Caco-2 (cell line): ENCODE results near the gene ESR2. TPM values are rescaled to one million over a fixed set of nuclear protein-coding genes. Genes with fewer than 3 reads are reported as not detected.

Experiments
- BruUV-seq: library from RNA; stranded (reverse); fragments of 400-500 nt; replicated peaks from 2 replicates; lab custom pipeline; 2021; lab: Mats Ljungman, UMichigan
- CTCF ChIA-PET: fragments of 300-600 bp; sonication (Branson Sonifier 250); formaldehyde crosslinking; loops from one replicate; lab custom pipeline; 2022; ENCODE audit warnings: antibody characterized with exemption; lab: Charles Lee
- POLR2A ChIA-PET: fragments of 300-600 bp; sonication (Branson Sonifier 250); formaldehyde crosslinking; loops from one replicate; lab custom pipeline; 2022; ENCODE audit warnings: antibody characterized with exemption; lab: Charles Lee
- DNase-seq, 2 experiments: peaks; one replicate each; pipeline versions ENCODE4 v3.0.0 to v3.0.0-alpha.2; 2020 to 2022
- H3K27me3 ChIP-seq: replicated peaks from 2 replicates; pipeline ENCODE4 v1.6.0; 2011; ENCODE audit warnings: low read length; ENCODE audit not compliant: control insufficient read depth, insufficient read depth
- H3K36me3 ChIP-seq: 2 replicates; pipeline ENCODE4 v1.5.1; 2011; ENCODE audit warnings: low read length; ENCODE audit not compliant: control insufficient read depth, insufficient read depth
- H3K4me1 ChIP-seq: fragments of 250-450 bp; sonication (Bioruptor Pico); 2 replicates; pipeline ENCODE4 v1.5.1; 2020; ENCODE audit warnings: mild to moderate bottlenecking
- H3K4me3 ChIP-seq: 2 replicates; pipeline ENCODE4 v1.5.1; 2011; ENCODE audit warnings: low read depth, mild to moderate bottlenecking, control low read depth, low read length
- H3K9me3 ChIP-seq: fragments of 250-450 bp; sonication (Bioruptor Pico); 2 replicates; pipeline ENCODE4 v1.5.1; 2020; ENCODE audit warnings: mild to moderate bottlenecking, moderate library complexity
- H3K27ac Mint-ChIP-seq: one replicate; pipeline ENCODE4 v1.8.0; 2022; ENCODE audit warnings: mixed read lengths; ENCODE audit not compliant: unreplicated experiment
- H3K27me3 Mint-ChIP-seq: one replicate; pipeline ENCODE4 v1.8.0; 2022; ENCODE audit warnings: mixed read lengths; ENCODE audit not compliant: insufficient read depth, unreplicated experiment
- H3K36me3 Mint-ChIP-seq: one replicate; pipeline ENCODE4 v1.8.0; 2022; ENCODE audit warnings: mild to moderate bottlenecking, mixed read lengths; ENCODE audit not compliant: insufficient read depth, unreplicated experiment
- H3K4me1 Mint-ChIP-seq: one replicate; pipeline ENCODE4 v1.8.0; 2022; ENCODE audit warnings: low read depth, mixed read lengths; ENCODE audit not compliant: unreplicated experiment
- H3K4me3 Mint-ChIP-seq: one replicate; pipeline ENCODE4 v1.8.0; 2022; ENCODE audit warnings: mild to moderate bottlenecking, moderate library complexity, mixed read lengths; ENCODE audit not compliant: unreplicated experiment
- H3K9me3 Mint-ChIP-seq: one replicate; pipeline ENCODE4 v1.8.0; 2022; ENCODE audit warnings: mixed read lengths; ENCODE audit not compliant: unreplicated experiment
- intact Hi-C: fragments of 100-400 bp; cut with micrococcal nuclease; formaldehyde crosslinking; loops from one replicate; pipeline ENCODE4 v1.10.0; 2022; ENCODE audit not compliant: unreplicated experiment
- total RNA-seq: library from RNA; stranded (reverse); gene quantifications from 2 replicates; pipeline ENCODE4 v1.2.3, GENCODE V29; 2022
- TF ChIP-seq, protein P1 (sequence below), 2 experiments: fragments of 200-600 bp in 1 of 2; IDR thresholded peaks; 1 replicate in 1 of 2; 2 replicates in 1 of 2; pipeline versions ENCODE4 v1.5.1 to v1.8.0; 2011 to 2022; ENCODE audit warnings: antibody characterized with exemption in 1 of 2, control low read depth in 1 of 2, inconsistent platforms in 1 of 2, low read depth in 1 of 2, low read length in 1 of 2, mild to moderate bottlenecking in 1 of 2, moderate library complexity in 1 of 2; ENCODE audit not compliant: insufficient read depth in 1 of 2, severe bottlenecking in 1 of 2, unreplicated experiment in 1 of 2

Gene ESR2
- total RNA-seq, 1 experiment from 2014 or later, result 0.23 TPM

DNA sequence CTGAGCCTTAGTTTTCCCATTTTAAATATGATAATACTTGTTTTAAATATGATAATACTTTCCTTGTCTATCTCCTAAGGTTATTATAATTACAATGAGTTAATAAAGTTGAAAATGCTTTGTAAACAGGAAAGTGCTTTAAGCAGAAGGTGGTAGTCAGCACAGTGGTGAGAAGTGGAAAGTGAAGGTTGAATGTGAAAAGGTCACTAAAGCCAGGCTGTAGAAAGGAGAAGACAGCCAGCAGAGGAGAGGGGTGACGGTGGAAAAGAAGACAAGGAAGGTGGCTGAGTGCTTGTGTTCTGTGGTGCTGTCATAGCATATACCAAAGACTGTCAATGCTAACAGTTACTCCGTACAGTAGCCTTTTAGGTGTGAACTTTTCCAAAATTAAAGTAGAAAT lies 117.8 kb downstream of the ESR2 start:
- H3K9me3 ChIP-seq, result no peaks in the 10 kb centered on the region
- no peak for DNase-seq
- Mint-ChIP-seq H3K4me3 (no peak overlapping the region), H3K27me3 (no peaks in the 10 kb centered on the region), H3K4me1 (peaks cover 7% of the 10 kb centered on the region), H3K36me3 (no peaks in the 10 kb centered on the region), H3K9me3 (no peaks in the 10 kb centered on the region), H3K27ac (no peak overlapping the region)
- H3K36me3 ChIP-seq, result no peaks in the 10 kb centered on the region; the same call in 1 of the 2 replicates
- no TSS peak for BruUV-seq
- TF ChIP-seq, protein P1, sequence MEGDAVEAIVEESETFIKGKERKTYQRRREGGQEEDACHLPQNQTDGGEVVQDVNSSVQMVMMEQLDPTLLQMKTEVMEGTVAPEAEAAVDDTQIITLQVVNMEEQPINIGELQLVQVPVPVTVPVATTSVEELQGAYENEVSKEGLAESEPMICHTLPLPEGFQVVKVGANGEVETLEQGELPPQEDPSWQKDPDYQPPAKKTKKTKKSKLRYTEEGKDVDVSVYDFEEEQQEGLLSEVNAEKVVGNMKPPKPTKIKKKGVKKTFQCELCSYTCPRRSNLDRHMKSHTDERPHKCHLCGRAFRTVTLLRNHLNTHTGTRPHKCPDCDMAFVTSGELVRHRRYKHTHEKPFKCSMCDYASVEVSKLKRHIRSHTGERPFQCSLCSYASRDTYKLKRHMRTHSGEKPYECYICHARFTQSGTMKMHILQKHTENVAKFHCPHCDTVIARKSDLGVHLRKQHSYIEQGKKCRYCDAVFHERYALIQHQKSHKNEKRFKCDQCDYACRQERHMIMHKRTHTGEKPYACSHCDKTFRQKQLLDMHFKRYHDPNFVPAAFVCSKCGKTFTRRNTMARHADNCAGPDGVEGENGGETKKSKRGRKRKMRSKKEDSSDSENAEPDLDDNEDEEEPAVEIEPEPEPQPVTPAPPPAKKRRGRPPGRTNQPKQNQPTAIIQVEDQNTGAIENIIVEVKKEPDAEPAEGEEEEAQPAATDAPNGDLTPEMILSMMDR (IDR thresholded peaks at IDR 0.05; ENCODE audit: insufficient read depth in 1 of 2, low read depth in 1 of 2, low read length in 1 of 2, severe bottlenecking in 1 of 2, unreplicated experiment in 1 of 2), result no peak
- ChIA-PET CTCF (no interaction called here), POLR2A (no interaction called here)
- H3K27me3 ChIP-seq, result no peaks in the 10 kb centered on the region
- intact Hi-C loops, result no loop called here
- H3K4me1 ChIP-seq, result no peaks in the 10 kb centered on the region
- H3K4me3 ChIP-seq, result no peak overlapping the region

DNA sequence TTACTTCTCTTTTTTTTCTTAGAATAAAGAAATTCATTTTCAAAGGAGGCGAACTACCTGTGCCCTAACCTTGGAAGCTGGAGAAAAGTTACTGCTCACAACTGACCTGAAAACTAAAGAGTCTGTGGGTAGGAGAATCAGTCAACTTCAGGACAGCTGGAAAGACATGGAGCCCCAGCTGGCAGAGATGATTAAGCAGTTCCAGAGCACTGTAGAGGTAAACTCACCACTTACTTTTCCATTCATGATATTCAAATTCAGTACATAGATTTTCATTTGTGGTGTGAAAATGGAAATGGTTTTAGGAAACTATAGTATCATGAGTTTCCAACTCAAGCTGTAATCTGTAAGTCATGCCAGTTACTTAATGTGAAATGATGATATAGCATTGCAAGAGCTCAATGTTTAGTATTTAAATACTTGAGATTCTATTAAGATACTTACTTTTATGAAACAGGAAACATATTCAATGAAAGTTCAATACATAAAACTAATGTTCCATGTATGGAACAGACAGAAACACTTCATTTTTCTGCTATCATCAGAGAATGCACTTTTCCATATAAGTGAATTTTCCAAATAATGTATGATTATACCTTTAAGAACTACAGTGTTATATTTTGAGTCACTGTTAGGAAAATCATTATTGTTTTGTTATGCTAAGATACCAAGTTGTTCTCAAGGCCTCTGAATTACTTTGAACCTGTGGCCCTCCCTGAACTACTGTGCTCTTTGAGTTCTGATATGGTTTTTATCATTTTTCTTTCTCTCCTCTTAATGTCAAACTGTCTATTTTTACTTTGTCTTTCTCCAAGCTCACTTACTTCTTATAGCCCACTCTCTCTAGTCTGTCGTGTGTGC lies 119.0 kb downstream of the ESR2 start:
- no TSS peak for BruUV-seq
- Mint-ChIP-seq H3K27me3 (no peaks in the 10 kb centered on the region), H3K4me3 (no peak overlapping the region), H3K36me3 (no peaks in the 10 kb centered on the region), H3K4me1 (peaks cover 7% of the 10 kb centered on the region), H3K9me3 (no peaks in the 10 kb centered on the region), H3K27ac (no peak overlapping the region)
- no peak for DNase-seq
- no peak overlapping the region for H3K4me3 ChIP-seq
- no peaks in the 10 kb centered on the region for H3K9me3 ChIP-seq
- H3K36me3 ChIP-seq, result no peaks in the 10 kb centered on the region; the same call in 1 of the 2 replicates
- intact Hi-C loops, result loop anchor here (1.0 kb wide), 1 partner anchor 13 kb away; no protein-coding TSS in a partner anchor
- TF ChIP-seq, protein P1 (IDR thresholded peaks at IDR 0.05; ENCODE audit: insufficient read depth in 1 of 2, low read depth in 1 of 2, low read length in 1 of 2, severe bottlenecking in 1 of 2, unreplicated experiment in 1 of 2), result no peak
- no peaks in the 10 kb centered on the region for H3K27me3 ChIP-seq
- CTCF ChIA-PET, result no interaction called here
- no peaks in the 10 kb centered on the region for H3K4me1 ChIP-seq
- POLR2A ChIA-PET, result no interaction called here

DNA sequence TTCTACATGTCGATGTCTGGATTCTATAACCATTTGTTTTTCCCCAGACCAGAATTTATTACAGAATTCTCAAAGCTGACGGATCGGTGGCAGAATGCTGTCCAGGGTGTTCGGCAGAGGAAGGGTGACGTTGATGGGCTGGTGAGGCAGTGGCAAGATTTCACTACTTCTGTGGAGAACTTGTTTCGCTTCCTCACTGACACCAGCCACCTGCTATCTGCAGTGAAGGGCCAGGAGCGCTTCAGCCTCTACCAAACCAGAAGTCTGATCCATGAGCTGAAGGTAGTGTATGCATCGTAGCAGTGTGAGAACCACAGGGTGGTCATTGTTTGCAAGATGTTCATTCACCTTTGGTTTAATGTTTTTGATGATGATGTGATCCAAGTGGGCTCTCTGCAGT lies 124.0 kb downstream of the ESR2 start:
- no peak overlapping the region for H3K4me3 ChIP-seq
- no peaks in the 10 kb centered on the region; the same call in 1 of the 2 replicates for H3K36me3 ChIP-seq
- H3K27me3 ChIP-seq, result no peaks in the 10 kb centered on the region
- no peak for DNase-seq
- Mint-ChIP-seq H3K4me1 (peaks cover 7% of the 10 kb centered on the region), H3K9me3 (no peaks in the 10 kb centered on the region), H3K27me3 (no peaks in the 10 kb centered on the region), H3K27ac (no peak overlapping the region), H3K4me3 (no peak overlapping the region), H3K36me3 (no peaks in the 10 kb centered on the region)
- intact Hi-C loops, result no loop called here
- H3K4me1 ChIP-seq, result no peaks in the 10 kb centered on the region
- TF ChIP-seq, protein P1 (IDR thresholded peaks at IDR 0.05; ENCODE audit: insufficient read depth in 1 of 2, low read depth in 1 of 2, low read length in 1 of 2, severe bottlenecking in 1 of 2, unreplicated experiment in 1 of 2), result no peak
- ChIA-PET CTCF (no interaction called here), POLR2A (no interaction called here)
- no peaks in the 10 kb centered on the region for H3K9me3 ChIP-seq
- no TSS peak for BruUV-seq
